GM12878 (cell line): ENCODE measurements around the gene NDUFB2. TPM values are rescaled to one million over a fixed set of nuclear protein-coding genes. Genes with fewer than 3 reads are reported as not detected.

Source experiments
- ATAC-seq: fragments of 200-7000 bp; cut with Tn5 transposase; 3 replicates; pipeline ENCODE4 v1.9.1; 2020; ENCODE audit warnings: mild to moderate bottlenecking, moderate library complexity
- BruUV-seq: library from RNA; stranded (reverse); fragments of 400-500 nt; replicated peaks from 2 replicates; lab custom pipeline; 2021; lab: Mats Ljungman, UMichigan
- CTCF ChIA-PET: fragments of 300-600 bp; sonication (Branson Sonifier 250); formaldehyde crosslinking; extraction: SDS; loops from one replicate; lab custom pipeline; 2021; ENCODE audit warnings: inconsistent platforms; lab: Yijun Ruan, JAX
- POLR2A ChIA-PET: fragments of 350-600 bp; formaldehyde crosslinking; extraction: SDS; loops from one replicate; lab custom pipeline; 2021; ENCODE audit warnings: inconsistent platforms; lab: Charles Lee
- RAD21 ChIA-PET: fragments of 300-600 bp; sonication (Branson Sonifier 250); formaldehyde crosslinking; loops from one replicate; lab custom pipeline; 2023; ENCODE audit warnings: antibody characterized with exemption; ENCODE audit not compliant: unreplicated experiment; lab: Charles Lee
- SMC1A ChIA-PET: fragments of 300-600 bp; sonication (Branson Sonifier 250); formaldehyde crosslinking; loops from one replicate; lab custom pipeline; 2023; ENCODE audit not compliant: unreplicated experiment, uncharacterized antibody; lab: Charles Lee
- DNase-seq: peaks from one replicate; pipeline ENCODE4 v3.0.0-alpha.2; 2011; ENCODE audit warnings: low read depth, low spot score
- FAIRE-seq: peaks from 3 replicates; lab custom pipeline; 2011; peaks lifted over from hg19 to GRCh38; lab: Jason Lieb, UNC
- H2AFZ ChIP-seq: 2 replicates; pipeline ENCODE4 v1.6.0; 2011; ENCODE audit warnings: low read depth, low read length, control low read depth; ENCODE audit not compliant: control insufficient read depth
- H3K27ac ChIP-seq: 2 replicates; pipeline ENCODE4 v1.5.1; 2011; ENCODE audit warnings: control low read depth; ENCODE audit not compliant: control insufficient read depth, insufficient read depth
- H3K27me3 ChIP-seq, 2 experiments: replicated peaks in 1 of 2; 2 replicates each; pipeline versions ENCODE4 v1.6.0 to v1.6.1; 2011; ENCODE audit warnings: low read length in 1 of 2; ENCODE audit not compliant: control insufficient read depth in 2 of 2, insufficient read depth in 2 of 2
- H3K36me3 ChIP-seq, 2 experiments: 2 replicates each; pipeline ENCODE4 v1.5.1; 2011; ENCODE audit warnings: low read length in 1 of 2; ENCODE audit not compliant: control insufficient read depth in 2 of 2, insufficient read depth in 2 of 2
- H3K4me1 ChIP-seq: 2 replicates; pipeline ENCODE4 v1.6.1; 2011; ENCODE audit warnings: mild to moderate bottlenecking, low read length, moderate library complexity, mixed read lengths; ENCODE audit not compliant: control insufficient read depth, insufficient read depth
- H3K4me2 ChIP-seq: 2 replicates; pipeline ENCODE4 v1.6.0; 2011; ENCODE audit warnings: control low read depth; ENCODE audit not compliant: control insufficient read depth, insufficient read depth
- H3K4me3 ChIP-seq: fragments of 200-600 bp; sonication (generic); 2 replicates; pipeline ENCODE4 v1.5.1; 2016
- H3K79me2 ChIP-seq: 2 replicates; pipeline ENCODE4 v1.6.0; 2011; ENCODE audit warnings: low read length; ENCODE audit not compliant: control insufficient read depth, insufficient read depth
- H3K9ac ChIP-seq: 2 replicates; pipeline ENCODE4 v1.8.0; 2011; ENCODE audit warnings: low read length, control low read depth, mixed read lengths; ENCODE audit not compliant: control insufficient read depth, insufficient read depth
- H3K9me3 ChIP-seq: replicated peaks from 3 replicates; pipeline ENCODE4 v1.5.1; 2011; ENCODE audit warnings: mild to moderate bottlenecking, low read length; ENCODE audit not compliant: control insufficient read depth, insufficient read depth
- H4K20me1 ChIP-seq: 2 replicates; pipeline ENCODE4 v1.6.0; 2011; ENCODE audit not compliant: control insufficient read depth, insufficient read depth
- BCL3 ChIP-seq: IDR thresholded peaks from 2 replicates; pipeline ENCODE4 v1.6.1; 2011; ENCODE audit warnings: borderline replicate concordance, low read depth, mild to moderate bottlenecking, moderate library complexity, low read length; ENCODE audit not compliant: insufficient read depth, poor library complexity, severe bottlenecking
- CEBPZ ChIP-seq: fragments of 150-350 bp; IDR thresholded peaks from 2 replicates; pipeline ENCODE4 v1.6.1; 2016; ENCODE audit warnings: low read depth, low read length
- EZH2 ChIP-seq: IDR thresholded peaks from 2 replicates; pipeline ENCODE4 v1.6.1; 2012; ENCODE audit warnings: low read depth, mild to moderate bottlenecking, control low read depth, inconsistent platforms, low read length, borderline replicate concordance; ENCODE audit not compliant: control insufficient read depth
- HDAC6 ChIP-seq: fragments of 200-600 bp; sonication (generic); IDR thresholded peaks from one replicate; pipeline ENCODE4 v1.8.0; 2017; ENCODE audit warnings: antibody characterized with exemption; ENCODE audit not compliant: unreplicated experiment
- ZNF24 ChIP-seq: fragments of 450-650 bp; IDR thresholded peaks from 2 replicates; pipeline ENCODE4 v1.6.1; 2017; ENCODE audit warnings: antibody characterized with exemption, mild to moderate bottlenecking
- whole genome bisulfite sequencing: methylation state at CpG from one replicate; pipeline ENCODE4 v1.1.6; 2016; ENCODE audit warnings: low lambda C conversion rate; ENCODE audit not compliant: insufficient replicate concordance, insufficient coverage; ENCODE audit errors: missing lambda C conversion rate; 5-methylcytosine and 5-hydroxymethylcytosine counted together
- in situ Hi-C: fragments of 300-500 bp; cut with MboI; formaldehyde crosslinking; loops from 9 replicates; pipeline ENCODE4 v1.14.3; 2018; ENCODE audit warnings: mixed read lengths
- intact Hi-C: fragments of 100-400 bp; cut with micrococcal nuclease; formaldehyde crosslinking; loops from one replicate; pipeline ENCODE4 v1.14.2; 2022; ENCODE audit not compliant: unreplicated experiment
- polyA plus RNA-seq, 11 experiments: library from polyadenylated mRNA; depleted of rRNA in 4 of 11; unstranded in 6 of 11; stranded (reverse) in 5 of 11; fragments of >200 nt; fragmentation: Nextera tagmentation in 4 of 11; fragmentation: Illumina TruSeq in 1 of 11; extraction: Ambion mirVana in 4 of 11; extraction: Trizol in 1 of 11; gene quantifications; 1 replicate in 1 of 11; 2 replicates in 10 of 11; pipeline versions ENCODE4 v1.2.1 to v1.2.3, GENCODE V29; 2011 to 2016; ENCODE audit warnings: inconsistent platforms in 2 of 11, missing spikeins in 2 of 11, low read depth in 1 of 11
- total RNA-seq, 4 experiments: library from RNA; depleted of rRNA in 3 of 4; stranded (reverse); fragments of >200 nt in 3 of 4; fragmentation: Illumina TruSeq in 1 of 4; extraction: Trizol in 1 of 4; gene quantifications; 2 replicates each; pipeline versions ENCODE4 v1.2.1 to v1.2.3, GENCODE V29; 2013 to 2021
- TF ChIP-seq, protein P1 (sequence below): IDR thresholded peaks from 2 replicates; pipeline ENCODE4 v1.6.1; 2011; ENCODE audit warnings: low read depth, mild to moderate bottlenecking, low read length, moderate library complexity, borderline replicate concordance; ENCODE audit errors: extremely low read depth
- TF ChIP-seq, protein P2 (sequence below): fragments of 450-650 bp; formaldehyde crosslinking; IDR thresholded peaks from 2 replicates; pipeline ENCODE4 v1.5.0; 2022; ENCODE audit warnings: mild to moderate bottlenecking, missing genetic modification characterization
- TF ChIP-seq, protein P3 (sequence below): IDR thresholded peaks from 2 replicates; pipeline ENCODE4 v1.6.1; 2011; ENCODE audit warnings: low read depth, low read length, improper control_type of control experiment, borderline replicate concordance

NDUFB2 gene
- total and polyA plus RNA-seq, 10 of the 15 experiments (the other 5 are each of a cell fraction or from before 2014, with no cell fraction given): 109 to 1,236 (median 323) TPM

DNA sequence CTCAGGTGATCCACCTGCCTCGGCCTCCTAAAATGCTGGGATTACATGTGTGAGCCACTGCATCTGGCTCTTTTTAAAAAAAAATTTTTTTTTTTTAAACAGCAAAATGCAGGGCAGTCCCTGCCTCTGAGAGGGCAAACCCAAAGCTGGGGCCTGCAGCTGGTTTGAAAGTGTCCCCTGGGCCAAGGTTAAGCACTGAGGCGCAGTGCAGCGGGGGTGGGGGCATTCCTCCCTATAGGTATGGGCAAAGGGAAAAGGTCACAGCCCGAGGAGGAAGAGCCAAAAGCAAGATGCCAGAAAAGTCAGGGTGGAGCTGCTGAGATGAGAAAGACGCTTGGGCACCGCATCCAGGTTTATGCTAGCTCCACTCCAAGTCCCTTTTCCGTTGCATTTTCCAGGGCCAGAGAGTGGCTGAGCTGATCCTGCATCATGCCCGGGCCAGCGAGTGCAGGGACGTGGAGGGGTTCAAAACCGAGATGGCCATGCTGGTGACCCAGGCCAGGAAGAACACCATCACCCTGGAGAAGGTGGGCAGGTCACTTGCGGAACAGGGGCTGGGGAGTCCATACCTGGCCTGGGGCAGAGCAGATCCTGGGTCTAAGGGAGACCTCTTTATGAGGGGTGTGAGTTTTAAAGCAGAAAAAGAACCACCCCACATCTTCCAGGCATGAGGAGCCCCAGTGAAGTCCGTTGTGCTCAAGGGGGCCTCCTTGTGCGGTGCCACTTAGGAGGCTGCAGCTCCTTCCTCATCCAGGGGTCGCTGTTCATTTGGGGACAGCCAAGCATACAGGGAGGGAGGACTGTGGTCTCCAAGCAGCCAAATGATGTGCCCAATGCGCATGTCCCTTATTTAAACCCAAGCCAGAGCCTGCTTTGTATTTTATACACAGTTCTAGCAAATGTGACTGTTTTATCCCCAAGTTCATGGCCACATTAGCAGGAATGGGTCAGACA is 7.0 kb upstream of the NDUFB2 start:
- Histone ChIP-seq H3K36me3 (peaks cover 7 to 10% of the 10 kb centered on the region in 2 experiments; a peak in 3 of 4 replicates), H3K27me3 (no peaks in the 10 kb centered on the region), H3K4me2 (no peak overlapping the region), H4K20me1 (no peaks in the 10 kb centered on the region), H3K4me3 (no peak overlapping the region), H3K9ac (no peak overlapping the region), H2AFZ (no peak overlapping the region), H3K79me2 (no peaks in the 10 kb centered on the region), H3K4me1 (no peaks in the 10 kb centered on the region), H3K27ac (no peak overlapping the region), H3K9me3 (no peaks in the 10 kb centered on the region)
- intact Hi-C loops: no loop called here
- ATAC-seq (no peak), FAIRE-seq (no peak), DNase-seq (no peak)
- POLR2A ChIA-PET: no interaction called here
- SMC1A ChIA-PET: interaction anchor here (1.0 kb wide), 1 partner anchor 15 kb away, joined by 4 read pairs; no protein-coding TSS in a partner anchor
- RAD21 ChIA-PET: no interaction called here
- CTCF ChIA-PET: interaction anchor here (1.0 kb wide), 1 partner anchor 16 kb away, joined by 4 read pairs; no protein-coding TSS in a partner anchor
- in situ Hi-C loops: no loop called here
- no TSS peak for BruUV-seq
- WGBS: 92% methylated on average over 16 of the region's 16 CpGs
- no peak for TF ChIP-seq CEBPZ
- TF ChIP-seq, protein P1, sequence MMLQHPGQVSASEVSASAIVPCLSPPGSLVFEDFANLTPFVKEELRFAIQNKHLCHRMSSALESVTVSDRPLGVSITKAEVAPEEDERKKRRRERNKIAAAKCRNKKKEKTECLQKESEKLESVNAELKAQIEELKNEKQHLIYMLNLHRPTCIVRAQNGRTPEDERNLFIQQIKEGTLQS: no peak
- TF ChIP-seq, protein P2, sequence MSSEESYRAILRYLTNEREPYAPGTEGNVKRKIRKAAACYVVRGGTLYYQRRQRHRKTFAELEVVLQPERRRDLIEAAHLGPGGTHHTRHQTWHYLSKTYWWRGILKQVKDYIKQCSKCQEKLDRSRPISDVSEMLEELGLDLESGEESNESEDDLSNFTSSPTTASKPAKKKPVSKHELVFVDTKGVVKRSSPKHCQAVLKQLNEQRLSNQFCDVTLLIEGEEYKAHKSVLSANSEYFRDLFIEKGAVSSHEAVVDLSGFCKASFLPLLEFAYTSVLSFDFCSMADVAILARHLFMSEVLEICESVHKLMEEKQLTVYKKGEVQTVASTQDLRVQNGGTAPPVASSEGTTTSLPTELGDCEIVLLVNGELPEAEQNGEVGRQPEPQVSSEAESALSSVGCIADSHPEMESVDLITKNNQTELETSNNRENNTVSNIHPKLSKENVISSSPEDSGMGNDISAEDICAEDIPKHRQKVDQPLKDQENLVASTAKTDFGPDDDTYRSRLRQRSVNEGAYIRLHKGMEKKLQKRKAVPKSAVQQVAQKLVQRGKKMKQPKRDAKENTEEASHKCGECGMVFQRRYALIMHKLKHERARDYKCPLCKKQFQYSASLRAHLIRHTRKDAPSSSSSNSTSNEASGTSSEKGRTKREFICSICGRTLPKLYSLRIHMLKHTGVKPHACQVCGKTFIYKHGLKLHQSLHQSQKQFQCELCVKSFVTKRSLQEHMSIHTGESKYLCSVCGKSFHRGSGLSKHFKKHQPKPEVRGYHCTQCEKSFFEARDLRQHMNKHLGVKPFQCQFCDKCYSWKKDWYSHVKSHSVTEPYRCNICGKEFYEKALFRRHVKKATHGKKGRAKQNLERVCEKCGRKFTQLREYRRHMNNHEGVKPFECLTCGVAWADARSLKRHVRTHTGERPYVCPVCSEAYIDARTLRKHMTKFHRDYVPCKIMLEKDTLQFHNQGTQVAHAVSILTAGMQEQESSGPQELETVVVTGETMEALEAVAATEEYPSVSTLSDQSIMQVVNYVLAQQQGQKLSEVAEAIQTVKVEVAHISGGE (CRISPR knock-in tag): no peak
- no peak for TF ChIP-seq BCL3
- TF ChIP-seq ZNF24: no peak
- TF ChIP-seq EZH2: no peak
- no peak for TF ChIP-seq HDAC6
- TF ChIP-seq, protein P3, sequence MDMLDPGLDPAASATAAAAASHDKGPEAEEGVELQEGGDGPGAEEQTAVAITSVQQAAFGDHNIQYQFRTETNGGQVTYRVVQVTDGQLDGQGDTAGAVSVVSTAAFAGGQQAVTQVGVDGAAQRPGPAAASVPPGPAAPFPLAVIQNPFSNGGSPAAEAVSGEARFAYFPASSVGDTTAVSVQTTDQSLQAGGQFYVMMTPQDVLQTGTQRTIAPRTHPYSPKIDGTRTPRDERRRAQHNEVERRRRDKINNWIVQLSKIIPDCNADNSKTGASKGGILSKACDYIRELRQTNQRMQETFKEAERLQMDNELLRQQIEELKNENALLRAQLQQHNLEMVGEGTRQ: no peak
